NCI-H1930 (cell line): ENCODE measurements around the gene ZNF516.
A peak's percentile ranks its signal among the peaks of the same experiment; 100 is the strongest.
"Not testable (repeated sequence)": the region's sequence is repeated elsewhere in the genome, so short reads cannot be mapped to it uniquely, and the experiment has no call there.

Experiments used
- DNase-seq, 2 experiments: peaks; one replicate each; lab custom pipeline; 2025; lab: John Stamatoyannopoulos, UW

ZNF516 gene

GRCh38 chr18:76495006-76495370, at the start of gene ZNF516:
Gene ZNF516, minus strand, starts transcription at chr18:76495242. Its CDS starts 52,188 bp downstream, at chr18:76443054.
- peak in 1 of 2 experiments; percentile 49 for DNase-seq

GRCh38 chr18:76538846-76539245, 43.8 kb upstream of the ZNF516 start:
- no peak for DNase-seq

DNA sequence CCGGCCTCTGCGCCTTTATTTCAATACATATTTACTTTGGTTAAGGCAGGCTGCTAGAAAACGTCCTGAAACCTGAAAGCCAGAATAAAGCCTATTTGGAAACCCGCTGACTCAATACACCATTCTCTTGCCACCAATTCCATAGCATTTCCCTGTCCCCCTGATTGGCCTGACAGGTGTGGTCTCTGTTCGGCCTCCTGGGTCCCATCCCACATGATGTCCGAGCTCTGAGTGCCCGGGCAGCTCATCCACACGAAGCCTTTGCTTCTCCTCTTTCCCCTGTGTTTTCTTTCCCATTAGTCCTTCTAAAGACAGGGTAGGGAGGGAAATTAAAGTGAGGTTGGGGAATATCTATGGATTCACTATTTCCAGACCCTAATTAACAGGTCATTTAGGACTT, 42.6 kb upstream of the ZNF516 start:
- no peak for DNase-seq

DNA sequence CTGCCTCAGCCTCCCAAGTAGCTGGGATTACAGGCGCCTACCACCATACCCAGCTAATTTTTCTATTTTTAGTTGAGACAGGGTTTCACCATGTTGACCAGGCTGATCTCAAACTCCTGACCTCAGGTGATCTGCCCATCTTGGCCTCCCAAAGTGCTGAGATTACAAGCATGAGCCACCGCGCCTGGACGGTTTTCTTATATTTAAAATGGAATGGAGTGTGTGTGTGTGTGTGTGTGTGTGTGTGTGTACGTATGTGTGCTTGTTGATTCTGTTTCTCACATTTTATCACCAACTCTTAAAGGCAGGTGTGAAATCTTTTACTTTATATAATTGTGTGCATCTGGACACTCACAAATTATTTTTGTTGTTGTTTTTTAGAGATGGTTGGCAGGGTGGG, 41.6 kb upstream of the ZNF516 start:
- DNase-seq, result not testable (repeated sequence)

- DNase-seq, result no peak
Observed at GRCh38 chr18:76532875-76533274, 37.8 kb upstream of the ZNF516 start.

- DNase-seq, result no peak
Observed at GRCh38 chr18:76530846-76531245, 35.8 kb upstream of the ZNF516 start.

- DNase-seq, result no peak
Observed at GRCh38 chr18:76530391-76530790, 35.3 kb upstream of the ZNF516 start.

GRCh38 chr18:76529433-76529811, 34.4 kb upstream of the ZNF516 start:
- DNase-seq, result no peak

DNA sequence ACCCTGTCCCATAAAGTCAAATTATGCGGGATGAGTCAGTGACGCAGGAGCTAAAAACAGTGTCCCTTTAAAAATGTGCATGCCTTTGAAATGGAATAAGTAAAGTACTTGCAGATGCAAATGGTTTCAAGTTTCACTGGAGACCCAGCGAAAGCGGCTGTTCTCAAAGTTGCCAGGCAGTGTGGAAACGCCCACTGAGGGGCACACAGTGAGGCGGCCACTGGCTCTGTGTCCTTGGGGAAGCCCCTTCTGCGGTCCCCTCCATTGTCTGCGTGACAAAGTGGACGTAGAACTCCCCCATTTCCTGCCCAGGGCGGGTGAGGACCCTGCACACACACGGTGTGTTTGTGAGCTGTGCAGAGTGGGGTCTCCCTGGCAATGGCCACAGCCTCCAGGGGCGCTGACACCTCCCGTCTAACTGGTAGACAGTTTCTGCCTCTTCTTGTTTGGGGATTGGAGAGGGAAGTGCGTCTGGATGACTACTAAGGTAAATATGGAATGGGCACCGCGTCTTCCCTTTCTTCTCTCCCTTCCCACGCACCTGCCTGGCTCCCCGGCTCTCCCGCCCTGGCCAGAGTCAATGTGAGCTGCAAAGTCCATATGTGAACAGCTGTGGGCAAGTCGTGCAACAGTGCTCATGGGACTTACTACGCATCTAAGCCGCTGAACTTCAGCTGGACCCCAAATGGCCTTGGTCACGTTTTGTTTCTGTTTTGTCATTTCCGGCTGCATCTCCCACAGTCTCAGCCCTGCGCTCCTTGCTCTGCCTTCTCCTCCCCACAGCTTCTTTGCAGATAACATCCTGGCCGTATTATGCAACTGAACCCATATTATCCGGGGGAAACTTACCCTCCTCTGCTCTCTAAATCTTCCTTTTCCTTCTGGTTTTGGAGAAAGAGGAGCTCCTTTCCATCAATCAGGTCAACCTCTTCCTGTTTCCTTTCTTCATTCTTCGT, 33.7 kb upstream of the ZNF516 start:
- DNase-seq, result no peak

DNA sequence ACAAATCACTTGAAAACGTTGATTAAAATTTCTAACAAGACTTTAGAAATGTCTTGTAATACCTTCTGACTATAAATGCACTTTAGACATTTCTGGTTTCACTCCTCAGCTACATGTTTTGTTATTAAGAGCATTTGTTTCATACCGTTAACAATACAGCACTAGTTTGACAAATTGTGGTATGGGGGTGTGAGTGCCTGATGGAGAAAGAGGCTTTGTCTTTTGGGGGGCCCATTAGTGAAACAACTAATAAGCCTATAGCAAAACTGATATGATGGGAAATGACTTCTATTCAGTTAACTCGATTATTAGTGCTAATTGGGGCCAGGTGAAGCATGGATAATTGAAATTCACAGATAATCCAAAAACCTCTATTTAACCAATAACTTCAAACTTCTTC, 30.9 kb upstream of the ZNF516 start:
- DNase-seq, result no peak

DNA sequence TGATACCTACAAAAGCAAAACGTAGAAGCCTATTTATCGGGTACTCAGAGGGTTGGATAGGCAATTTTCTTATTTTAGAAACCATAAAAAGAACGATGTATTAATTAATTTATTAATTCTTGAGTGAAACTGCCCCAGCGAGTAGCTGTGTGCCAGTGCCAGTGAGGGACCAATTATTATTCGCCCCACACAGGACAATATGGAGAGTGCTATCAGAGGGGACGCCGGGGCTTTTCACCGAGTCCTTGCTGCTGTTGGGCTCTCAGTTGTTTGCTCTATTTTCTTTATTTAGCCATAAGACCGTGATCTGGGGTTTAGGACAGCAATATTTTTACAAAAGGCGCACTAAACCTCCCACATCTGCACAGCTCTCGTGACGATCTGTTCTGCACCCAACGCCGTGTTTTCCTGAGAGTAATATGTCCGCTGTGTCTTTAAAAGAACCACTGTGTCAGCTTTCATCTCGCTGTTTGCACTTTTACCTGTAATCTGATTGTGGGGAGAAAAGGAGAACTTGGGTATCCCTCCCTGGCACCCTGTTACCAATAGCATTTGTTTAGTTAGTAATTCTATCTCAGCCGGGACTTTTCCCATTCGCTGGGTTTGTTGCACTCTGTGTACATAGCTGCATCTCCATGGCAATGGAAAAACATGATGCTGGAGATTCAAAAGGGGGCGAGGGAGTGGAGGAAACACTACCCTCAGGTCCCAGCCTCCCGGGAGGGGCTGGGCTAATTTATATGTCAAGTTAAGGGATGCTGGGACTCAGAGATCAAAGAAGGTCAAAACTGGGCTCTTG, 30.1 kb upstream of the ZNF516 start:
- DNase-seq, result peak; percentile 97 to 98

DNA sequence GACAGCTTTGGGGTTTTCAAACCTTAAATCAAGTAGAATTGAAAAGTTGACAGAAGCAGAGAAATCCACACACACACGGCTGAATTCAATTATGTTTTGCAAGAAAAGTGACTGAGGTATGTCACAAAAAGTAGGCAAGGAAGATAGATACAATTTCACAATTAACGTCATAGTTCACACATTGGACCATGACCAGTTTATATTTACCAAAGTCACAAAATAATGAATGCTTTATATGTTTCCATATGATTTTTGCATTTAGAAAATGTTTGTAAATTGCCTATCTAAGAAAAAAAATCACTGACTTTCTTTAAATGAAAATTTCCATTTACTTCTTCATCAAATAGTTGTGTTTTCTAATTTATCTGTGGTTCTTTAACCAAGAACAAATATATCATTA, 29.4 kb upstream of the ZNF516 start:
- no peak for DNase-seq

DNA sequence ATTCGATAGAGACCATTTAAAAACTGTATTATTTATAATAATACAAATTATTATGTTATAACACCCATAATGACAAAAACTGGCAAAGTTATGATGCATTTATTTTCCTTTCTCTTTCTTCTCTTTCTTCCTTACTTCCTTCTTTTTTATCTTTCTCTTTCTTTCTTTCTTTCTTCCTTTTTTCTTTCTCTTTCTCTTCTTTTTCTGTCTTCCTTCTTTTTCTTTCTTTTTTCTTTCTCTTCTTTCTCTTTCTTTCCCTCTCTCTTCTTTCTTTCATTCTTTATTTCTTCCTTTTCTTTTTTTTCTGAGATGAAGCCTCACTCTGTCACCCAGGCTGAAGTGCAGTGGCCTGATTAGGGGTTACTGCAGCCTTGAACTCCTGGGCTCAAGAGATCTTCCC, 27.5 kb upstream of the ZNF516 start:
- no peak for DNase-seq

- peak; percentile 59 to 68 for DNase-seq
Observed at GRCh38 chr18:76522122-76522503, 27.1 kb upstream of the ZNF516 start.

DNA sequence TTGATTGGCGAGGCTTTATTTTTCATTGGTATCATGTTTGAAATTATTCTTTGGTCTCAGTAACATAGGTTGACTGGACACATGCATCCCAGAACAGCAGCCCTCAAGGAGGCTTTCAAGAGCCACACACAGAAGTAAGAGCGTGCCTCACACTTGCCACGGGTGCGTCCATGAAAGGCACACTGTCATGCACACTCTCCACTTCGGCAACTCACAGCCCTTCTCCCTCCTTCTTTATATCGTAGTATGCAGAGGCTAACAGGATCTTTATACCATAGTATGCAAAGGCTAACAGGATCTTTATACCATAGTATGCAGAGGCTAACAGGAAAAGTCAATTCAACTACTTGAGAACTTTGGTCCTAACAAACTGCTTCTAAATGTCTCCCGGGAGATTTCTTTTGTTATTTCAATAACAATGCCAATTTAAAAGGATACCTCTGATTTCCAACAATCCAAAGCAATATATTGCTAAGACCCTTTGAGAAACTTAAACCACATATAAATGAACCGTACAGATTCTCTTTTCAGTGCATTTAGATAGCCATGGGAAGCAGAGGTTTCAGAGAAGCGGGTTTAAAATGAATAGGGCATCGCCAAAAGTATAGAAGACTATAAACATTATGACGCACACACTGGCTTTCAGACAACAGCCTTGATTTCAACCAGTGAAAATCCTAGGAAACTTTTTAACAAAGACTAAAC, 26.5 kb upstream of the ZNF516 start:
- peak in 1 of 2 experiments; percentile 74 for DNase-seq

DNA sequence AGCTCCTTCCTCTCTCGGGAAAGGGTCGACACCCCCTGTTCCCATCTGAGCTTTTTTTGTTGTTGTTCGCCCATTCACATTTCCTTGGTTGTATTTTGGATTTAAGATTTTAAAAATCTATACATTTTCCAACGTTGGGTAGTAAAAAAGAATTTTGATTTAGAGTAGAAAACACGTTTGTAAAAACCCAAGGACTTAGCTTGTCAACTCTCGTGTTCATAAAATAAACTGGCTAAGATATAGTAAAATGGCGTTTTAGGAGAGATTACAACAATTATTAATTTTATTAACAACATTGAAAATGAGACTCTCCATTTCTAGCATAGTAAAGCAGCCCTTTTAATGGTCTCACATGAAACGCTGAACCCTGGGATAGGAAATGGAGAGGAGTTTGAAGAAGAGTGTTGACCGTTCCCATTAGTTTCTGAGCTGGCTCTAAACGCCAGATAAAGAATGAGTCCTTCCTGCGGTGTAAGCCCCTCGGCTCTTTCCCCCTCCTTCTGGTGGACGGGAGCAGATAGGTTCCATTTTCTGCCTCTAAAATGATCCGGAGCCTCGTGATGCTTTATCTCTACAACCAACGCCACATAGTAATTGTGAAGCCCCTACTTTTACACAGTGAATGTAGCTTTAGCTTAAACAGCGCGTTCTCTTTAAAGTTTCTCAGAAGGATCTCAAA, 24.0 kb upstream of the ZNF516 start:
- DNase-seq, result peak; percentile 60 to 68

GRCh38 chr18:76518123-76518859, 23.2 kb upstream of the ZNF516 start:
- DNase-seq, result peak; percentile 80 to 86

- DNase-seq, result no peak
Observed at GRCh38 chr18:76515576-76515975, 20.5 kb upstream of the ZNF516 start.

GRCh38 chr18:76514573-76514972, 19.5 kb upstream of the ZNF516 start:
- DNase-seq, result no peak

DNA sequence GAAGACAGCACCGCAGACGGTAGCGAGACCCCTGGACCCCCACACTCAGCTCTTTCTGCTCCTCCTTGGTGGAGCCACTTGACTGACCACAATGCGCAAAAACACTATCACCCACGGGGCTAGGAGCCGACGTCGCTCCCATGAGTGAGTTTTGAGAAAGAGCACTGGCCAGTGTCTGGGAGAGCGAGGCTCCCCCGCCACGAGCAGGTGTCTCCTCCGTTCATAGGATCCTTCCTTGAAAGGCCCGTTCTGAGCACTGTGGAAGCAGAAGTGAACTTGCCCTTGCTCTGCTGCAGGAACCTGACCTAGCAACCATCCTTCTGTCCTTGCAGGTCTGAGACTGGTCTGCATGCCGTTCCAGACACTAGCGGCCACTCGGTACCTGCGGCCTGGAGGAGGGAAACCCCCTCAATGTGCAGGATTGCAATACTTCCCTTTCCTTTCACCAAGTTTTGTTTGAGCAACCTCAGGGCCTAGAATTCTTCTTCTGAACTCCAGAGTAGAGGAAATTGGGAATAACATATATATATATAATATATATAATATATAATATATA, 12.9 kb upstream of the ZNF516 start:
- DNase-seq, result no peak
